RCC 7860 (cell line): ENCODE measurements around the gene UBQLN3.

Experiments
- DNase-seq: peaks from one replicate; pipeline ENCODE4 v3.0.0-alpha.2; 2015; ENCODE audit warnings: low spot score
- FAIRE-seq: peaks from 2 replicates; lab custom pipeline; 2012; peaks lifted over from hg19 to GRCh38; lab: Jason Lieb, UNC

UBQLN3 gene

GRCh38 chr11:5507177-5507932 is 2.4 kb downstream of the UBQLN3 start:
- DNase-seq = no peak
- FAIRE-seq = no peak

GRCh38 chr11:5505363-5506048 is 4.3 kb downstream of the UBQLN3 start:
- FAIRE-seq (no peak), DNase-seq (no peak)

GRCh38 chr11:5504403-5504921 is 5.3 kb downstream of the UBQLN3 start:
- FAIRE-seq = no peak
- DNase-seq = no peak

- DNase-seq (no peak), FAIRE-seq (no peak)
Measured at GRCh38 chr11:5500393-5500801, 9.4 kb downstream of the UBQLN3 start.

GRCh38 chr11:5499671-5500070 is 10.1 kb downstream of the UBQLN3 start:
- DNase-seq (no peak), FAIRE-seq (no peak)

GRCh38 chr11:5489576-5490357 is 20.0 kb downstream of the UBQLN3 start:
- no peak for FAIRE-seq
- DNase-seq = no peak

GRCh38 chr11:5488798-5489399 is 20.9 kb downstream of the UBQLN3 start:
- DNase-seq = no peak
- FAIRE-seq = no peak

- DNase-seq (no peak), FAIRE-seq (no peak)
Measured at GRCh38 chr11:5488385-5488784, 21.4 kb downstream of the UBQLN3 start, which contains the start of gene OR52D1. Gene OR52D1, plus strand, starts transcription at chr11:5488685. Its CDS starts 22 bp downstream, at chr11:5488707.

GRCh38 chr11:5486421-5486820 is 23.3 kb downstream of the UBQLN3 start:
- FAIRE-seq = no peak
- DNase-seq = no peak

- FAIRE-seq = no peak
- no peak for DNase-seq
Measured at GRCh38 chr11:5486003-5486402, 23.8 kb downstream of the UBQLN3 start.

- DNase-seq = peak; percentile 25
Measured at GRCh38 chr11:5476186-5476819, 33.5 kb downstream of the UBQLN3 start.

GRCh38 chr11:5473921-5474320 is 35.8 kb downstream of the UBQLN3 start:
- DNase-seq (no peak), FAIRE-seq (no peak)

More at GRCh38 chr11:5476186-5476819, 33.5 kb downstream of the UBQLN3 start:
- FAIRE-seq = no peak

GRCh38 chr11:5467527-5467926 is 42.2 kb downstream of the UBQLN3 start:
- FAIRE-seq = no peak

GRCh38 chr11:5460983-5461621 is 48.7 kb downstream of the UBQLN3 start:
- FAIRE-seq (no peak), DNase-seq (no peak)

More at GRCh38 chr11:5467527-5467926, 42.2 kb downstream of the UBQLN3 start:
- DNase-seq = no peak
